ENCODE data around the gene DOK5. TPM values are rescaled to one million over a fixed set of nuclear protein-coding genes. Genes with fewer than 3 reads are reported as not detected.

The DOK5 gene
- total and polyA plus RNA-seq, 2 of the 8 experiments (the other 6 are each of a cell fraction or from before 2014, with no cell fraction given) = 8.9 to 15.0 TPM

DNA sequence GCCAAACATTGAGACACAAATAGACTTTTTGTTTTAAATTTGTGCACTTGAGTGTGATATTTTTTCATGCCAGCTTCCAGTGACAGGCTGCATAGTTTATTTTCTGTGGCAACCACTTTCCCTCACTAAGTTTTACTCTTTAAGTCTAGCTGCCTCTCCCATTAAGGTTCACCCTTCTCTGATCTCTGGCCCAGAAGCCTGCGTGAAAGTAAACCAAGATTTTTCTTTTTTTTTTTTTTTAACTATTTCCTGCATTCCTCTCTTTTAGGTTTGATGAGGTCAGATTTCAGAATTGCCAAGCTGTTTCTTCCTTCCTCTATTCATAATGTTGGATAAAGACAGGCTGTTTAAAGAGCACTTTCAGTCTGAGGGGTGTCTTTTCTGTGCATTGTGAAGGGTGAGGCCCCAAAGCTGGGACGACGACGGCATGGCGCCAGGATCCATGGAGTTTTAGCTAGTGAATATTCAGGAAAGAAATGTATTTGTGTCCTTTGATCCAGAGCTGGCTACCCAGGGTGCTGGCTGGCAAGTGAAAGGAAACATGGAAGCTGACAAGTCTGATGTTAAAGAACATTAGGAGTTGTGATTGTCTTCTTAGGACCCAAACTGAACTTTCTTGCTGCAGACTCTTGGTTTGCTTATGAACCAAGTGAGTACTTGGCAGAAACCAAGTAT, 50.7 kb downstream of the DOK5 start (continued):
- TF ChIP-seq NANOG (IDR thresholded peaks at IDR 0.05; ENCODE audit: insufficient read depth, low read depth, low read length, poor library complexity, severe bottlenecking) (no peak), YY1 (IDR thresholded peaks at IDR 0.05; ENCODE audit: low read depth, low read length) (no peak)
